Measurements from ENCODE around the gene NCBP1.
A peak's percentile ranks its signal among the peaks of the same experiment; 100 is the strongest.

NCBP1 gene

DNA sequence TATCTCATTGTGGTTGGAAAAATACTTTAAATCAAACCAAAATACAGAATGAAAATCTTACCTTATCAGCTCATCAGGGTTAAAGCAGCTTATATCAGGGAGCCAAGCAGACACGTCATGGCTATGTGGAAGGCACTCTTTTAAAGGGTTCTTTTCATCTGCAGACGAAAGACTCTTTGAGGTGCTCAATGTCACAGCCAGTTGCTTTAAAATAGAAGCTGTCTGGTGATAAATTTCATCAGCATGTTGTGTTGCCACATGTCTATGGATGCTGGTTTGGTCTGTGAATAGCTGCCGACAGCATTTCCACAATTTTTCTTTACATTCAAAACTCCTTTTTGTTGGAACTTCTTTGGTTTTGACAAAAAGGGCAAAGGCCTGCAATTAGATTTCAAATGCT is 8.0 kb upstream of the NCBP1 start:
- no peak for DNase-seq

DNA sequence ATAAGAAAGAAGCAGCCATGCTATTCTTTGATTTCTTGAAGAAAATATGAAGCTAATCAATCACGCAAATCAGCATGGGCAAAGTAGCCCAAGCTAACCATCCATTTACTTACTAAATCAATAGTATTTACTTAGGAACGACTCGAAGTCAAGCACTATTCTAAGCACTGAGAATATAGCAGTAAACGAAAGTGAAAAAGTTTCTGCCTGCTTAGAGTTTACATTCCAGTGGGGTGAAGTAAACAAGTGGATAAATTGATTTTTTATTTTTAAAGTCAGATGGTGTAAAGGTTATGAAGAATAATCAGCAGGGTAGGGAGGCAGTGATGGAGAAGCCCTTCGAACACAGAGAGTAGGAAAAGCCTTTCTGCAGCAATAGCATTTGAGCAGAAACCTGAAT is 6.0 kb upstream of the NCBP1 start:
- DNase-seq: no peak

DNA sequence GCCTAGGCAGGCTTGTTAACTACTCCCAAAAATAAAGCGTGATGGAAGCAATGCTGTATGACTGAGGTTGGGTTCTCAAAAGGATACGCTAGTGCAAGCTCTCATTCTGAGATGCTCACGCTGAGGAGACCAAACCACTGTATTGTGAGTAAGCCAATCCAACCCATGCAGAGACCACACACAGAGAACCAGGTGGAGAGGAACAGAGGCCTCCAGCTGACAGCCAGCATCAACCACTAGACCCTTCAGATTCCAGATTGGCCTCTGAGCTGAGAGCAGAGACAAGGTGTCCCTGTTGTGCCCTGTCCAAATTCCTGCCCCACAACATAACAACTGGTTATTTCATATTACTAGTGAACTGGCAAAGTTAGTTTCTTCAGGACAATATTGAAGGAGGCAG is 5.0 kb upstream of the NCBP1 start:
- no peak for DNase-seq

DNA sequence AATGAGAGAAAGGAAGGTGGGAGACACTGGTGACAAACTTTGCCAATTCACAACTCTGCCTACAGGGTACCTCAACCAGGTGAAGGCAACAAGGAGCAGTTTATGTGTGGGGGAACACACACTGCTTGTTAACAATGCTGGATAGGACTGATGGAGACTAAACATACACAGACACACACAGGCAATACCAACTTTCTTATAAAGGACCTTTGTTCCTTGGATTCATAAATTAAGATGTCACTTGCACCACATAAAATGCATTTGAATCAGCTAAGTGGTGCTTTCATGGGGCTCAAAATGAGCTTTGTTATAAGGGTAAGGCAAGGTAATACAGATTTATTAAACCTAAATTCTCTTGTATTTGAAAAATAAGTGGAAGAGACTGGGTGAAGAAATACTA is 4.5 kb upstream of the NCBP1 start:
- no peak for DNase-seq

DNA sequence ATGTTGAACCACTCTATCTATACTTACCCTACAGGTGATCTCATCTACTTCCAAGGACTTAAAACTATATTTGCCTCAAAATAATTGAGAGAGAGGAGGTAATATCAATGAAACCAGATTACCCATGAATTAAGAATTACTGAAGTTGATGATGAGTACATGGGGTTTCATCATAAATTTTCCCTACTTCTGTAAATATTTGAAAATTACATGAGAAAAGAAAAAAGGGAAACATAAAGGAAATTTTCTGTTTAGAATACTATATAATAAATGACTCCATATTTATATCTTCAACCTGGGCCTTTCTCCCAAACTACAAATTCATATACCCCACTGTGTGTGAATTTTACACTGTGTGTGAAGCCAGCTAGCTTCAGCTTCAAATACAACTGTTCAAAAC is 3.0 kb upstream of the NCBP1 start:
- no peak for DNase-seq

DNA sequence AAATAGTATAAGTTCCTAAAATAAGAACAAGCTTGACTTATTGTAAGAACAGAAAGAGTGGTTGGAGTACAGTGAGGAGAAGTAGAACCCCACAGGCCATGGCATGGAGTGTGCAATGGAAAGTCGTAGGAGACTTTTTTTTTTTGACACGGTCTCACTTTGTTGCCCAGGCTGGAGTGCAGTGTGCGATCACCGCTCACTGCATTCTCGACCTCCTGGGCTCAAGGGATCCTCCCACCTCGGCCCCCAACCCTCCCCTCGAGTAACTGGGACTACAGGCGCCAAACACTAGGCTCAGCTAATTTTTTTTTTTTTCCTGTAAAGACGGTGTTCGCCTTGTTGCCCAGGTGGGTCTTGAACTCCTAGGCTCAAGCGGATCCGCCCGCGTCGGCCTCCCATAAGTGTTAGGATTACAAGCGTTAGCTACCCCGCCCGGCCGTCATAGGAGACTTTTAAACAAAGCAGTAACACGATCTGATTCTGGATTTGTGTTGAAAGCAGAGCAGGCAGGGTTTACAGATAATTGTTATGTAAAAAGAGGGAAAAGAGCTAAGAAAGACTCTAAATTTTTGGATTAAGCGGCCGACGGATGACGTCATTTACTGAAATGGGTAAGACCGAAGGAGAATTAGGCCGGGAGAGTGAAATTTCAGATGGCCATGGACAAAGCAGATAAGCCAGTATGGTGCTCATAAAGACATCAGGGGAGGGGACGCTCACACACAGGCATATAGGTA is 1.2 kb upstream of the NCBP1 start:
- DNase-seq: peak; percentile 51

DNA sequence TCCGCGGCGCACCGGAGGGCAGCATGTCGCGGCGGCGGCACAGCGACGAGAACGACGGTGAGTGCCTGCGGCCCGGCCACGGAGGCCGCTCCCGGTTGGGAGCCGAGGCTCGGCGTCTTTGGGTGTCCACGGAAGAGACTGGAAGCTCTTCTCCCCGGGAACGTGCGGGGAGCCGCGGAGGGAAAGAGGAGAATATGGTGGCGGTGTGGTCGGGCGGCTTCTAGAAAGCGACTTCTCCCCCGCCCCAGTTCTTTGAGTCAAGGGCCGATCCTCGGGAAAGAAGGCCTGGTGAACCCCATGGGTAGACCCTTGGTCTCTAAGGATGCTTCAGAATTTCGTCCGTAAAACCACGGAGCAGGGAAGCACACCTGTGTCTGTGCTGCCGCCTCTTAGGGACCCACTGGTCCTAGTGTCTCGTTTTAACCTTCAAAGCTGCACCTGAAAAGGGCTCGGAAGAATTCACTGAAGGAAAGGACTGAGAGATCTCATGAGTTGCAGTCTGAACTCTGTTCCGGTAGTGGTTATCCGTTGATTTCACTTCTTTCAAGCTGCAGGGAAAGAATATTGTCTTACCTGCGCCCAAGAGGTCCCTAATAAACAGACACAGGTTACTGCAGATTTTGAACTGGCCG is 354 bp downstream of the NCBP1 start:
- DNase-seq: no peak

DNA sequence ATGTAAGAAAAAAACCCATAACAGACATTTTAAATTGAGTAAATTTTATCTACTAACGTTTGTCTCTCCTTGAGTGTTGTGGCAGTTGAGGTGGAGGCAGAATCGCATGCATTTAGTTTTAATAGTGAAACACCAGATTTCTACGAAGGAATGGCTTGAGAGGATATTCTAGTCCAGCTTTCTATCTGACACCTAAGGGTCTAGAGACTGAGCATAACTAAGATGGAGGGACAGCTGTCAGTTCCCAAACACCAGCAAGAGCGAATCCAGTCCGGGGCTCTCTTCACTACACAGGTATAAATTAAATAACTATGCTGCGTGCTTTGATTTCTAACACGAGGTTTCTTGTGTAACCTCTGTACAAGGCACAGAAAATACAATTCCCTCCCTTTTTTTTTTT is 1.4 kb downstream of the NCBP1 start:
- no peak for DNase-seq

DNA sequence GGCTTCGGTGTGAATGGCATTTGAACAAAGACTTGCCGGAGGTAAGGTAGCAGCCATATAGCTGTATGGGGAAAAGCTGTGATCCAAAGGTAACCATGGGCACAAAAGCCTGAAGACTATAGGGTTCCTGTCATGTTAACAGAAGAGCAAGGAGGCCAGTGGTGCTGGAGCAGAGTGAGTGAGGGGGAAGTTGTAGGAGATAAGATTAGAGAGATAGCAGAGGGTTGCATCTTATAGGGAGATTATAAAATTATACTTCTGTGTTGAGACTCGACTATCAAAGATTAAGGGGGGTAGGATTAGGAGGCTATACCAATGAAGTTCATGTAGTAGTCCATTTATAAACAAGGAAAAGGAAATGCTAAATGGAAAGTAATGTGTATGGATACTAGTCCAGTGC is 3.3 kb downstream of the NCBP1 start:
- no peak for DNase-seq

DNA sequence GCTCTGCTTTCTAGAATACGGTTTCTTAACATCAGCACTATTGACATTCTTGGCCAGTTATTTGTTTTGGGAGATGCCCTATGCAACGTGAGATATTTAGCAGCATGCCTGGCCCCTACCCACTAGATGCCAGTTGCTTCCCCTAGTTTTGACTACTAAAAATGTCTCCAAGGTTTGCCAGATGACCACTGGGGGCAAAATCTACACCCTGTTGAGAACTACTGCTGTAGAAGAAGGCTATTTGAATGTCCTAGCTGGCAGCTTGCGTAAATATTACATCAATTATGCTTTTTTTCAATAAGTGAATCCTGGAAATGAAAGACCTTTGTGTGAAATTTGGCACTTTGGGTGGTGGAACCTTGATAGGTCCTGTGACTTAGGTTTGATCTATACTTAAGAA is 5.0 kb downstream of the NCBP1 start:
- no peak for DNase-seq

DNA sequence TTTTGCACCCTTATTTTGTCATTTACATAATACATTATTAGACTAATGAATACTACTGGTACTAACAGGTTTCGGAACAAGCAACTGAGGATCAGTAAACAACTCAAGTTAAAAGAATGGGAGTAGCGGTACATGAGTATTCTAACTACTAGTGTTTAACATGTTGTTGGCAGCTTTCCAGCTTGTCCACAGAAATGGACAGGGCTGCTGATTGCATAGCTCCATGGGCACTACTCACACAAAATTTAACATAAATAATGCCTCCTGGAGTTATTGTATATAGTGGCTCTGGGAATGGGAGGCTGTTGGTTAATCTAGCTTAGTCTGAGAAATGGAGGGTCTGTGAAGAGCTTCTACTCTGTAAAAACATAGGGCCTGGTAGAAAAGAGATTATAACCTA is 6.7 kb downstream of the NCBP1 start:
- DNase-seq: no peak

DNA sequence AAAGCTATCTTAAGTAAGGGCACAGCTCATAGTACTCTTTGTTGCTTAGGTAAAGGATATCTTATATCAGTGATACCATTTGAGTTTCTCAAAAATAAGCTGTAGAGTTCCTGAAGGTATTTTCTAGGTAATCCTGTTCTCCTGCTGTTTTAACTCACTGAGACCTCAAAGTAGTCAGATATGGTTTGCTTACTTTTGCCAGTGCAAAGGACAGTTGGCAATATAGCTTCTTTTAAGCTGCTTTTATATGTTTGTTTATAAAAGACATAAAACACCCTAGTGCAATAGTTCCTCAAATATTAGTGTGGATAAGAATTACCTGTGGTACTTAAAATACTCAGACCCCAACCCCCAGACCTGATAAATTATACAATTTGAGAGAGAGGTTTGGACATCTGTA is 12.1 kb downstream of the NCBP1 start:
- DNase-seq: no peak

DNA sequence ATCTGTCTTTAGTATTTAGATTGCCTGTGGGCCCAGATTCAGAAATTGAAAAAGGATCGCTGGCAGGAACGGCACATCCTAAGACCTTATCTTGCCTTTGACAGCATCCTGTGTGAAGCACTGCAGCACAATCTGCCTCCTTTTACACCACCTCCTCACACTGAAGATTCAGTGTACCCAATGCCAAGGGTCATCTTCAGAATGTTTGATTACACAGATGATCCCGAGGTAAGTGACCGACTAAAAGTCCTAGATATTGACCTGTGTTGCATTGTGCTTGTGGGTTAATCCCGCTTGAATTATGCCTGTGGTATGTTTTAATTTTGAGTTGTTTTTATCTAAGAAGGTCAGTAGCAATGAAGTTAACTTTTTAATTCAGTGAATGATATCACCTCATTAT is 14.4 kb downstream of the NCBP1 start:
- DNase-seq: no peak

DNA sequence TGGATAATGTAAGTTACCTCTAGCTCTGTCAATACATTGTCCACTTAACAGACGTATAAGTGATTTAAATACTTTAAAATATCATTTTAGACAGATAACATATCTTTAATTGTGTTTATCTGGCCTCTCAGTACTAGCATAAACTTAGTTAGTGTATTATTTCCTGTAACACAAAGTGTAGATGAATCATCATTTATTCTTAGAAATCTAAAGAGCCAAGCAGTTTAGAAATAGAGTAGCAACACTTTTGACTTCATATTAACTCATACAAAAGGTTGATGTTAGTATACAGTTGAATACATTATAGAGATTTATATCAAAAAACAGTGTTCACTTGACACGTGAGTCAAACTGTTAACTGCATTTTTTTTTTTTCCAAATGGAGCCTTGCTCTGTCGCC is 18.0 kb downstream of the NCBP1 start:
- no peak for DNase-seq

DNA sequence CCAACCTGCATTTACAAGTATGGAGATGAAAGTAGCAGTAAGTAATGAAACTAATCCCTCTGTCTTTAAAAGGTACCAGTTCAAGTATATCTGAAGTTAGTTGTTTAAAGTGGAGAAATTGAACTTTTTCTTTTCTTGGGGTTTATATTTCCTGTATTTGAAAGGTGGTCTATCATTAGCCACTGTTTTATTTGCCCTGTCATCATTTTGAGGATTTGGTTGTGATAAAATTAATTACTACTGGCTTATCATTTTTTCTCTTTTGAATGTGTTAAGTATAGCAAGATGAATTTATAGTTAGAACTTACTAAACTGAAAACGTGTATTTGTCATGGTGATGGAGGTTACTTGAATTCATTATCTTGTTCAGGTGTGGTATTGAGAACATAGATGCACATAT is 25.1 kb downstream of the NCBP1 start:
- no peak for DNase-seq

DNA sequence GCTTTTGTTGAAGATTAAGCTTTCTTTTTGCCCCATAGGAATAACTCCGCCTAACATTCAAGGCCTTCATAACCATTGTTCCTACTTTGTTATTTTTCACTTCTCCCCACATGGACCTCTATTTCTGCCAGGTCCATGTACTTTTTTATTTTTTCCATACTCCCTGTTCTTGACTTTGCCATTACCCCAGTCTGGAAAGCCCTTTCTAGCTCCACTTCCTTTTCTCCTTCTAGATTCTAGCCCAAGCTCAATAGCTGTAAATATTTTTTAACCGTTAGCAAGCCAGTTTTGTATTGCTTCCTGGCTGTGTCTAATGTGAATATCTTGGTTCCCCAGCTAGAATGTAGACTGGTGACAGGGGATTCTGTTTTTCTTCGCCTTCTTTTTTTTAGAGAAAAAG is 26.1 kb downstream of the NCBP1 start:
- no peak for DNase-seq

DNA sequence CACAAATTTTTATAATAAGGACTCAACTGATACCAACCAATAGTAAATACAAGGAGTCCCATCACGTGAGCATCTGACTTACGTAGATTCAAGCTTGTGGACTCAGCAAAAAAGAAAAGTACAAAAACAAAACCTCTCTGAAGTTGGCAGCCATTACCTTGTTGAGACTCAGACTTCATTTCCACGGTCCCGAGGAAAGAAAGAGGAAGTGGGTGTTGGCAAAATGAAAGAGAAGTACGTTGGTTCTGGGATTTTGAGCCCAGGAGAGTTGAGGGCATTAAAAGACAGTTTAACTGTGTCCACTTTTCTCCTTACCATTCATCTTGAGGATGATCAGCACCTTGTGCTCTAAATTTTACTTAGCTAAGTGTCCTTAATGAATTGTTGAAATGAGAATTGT is 26.7 kb downstream of the NCBP1 start:
- no peak for DNase-seq

DNA sequence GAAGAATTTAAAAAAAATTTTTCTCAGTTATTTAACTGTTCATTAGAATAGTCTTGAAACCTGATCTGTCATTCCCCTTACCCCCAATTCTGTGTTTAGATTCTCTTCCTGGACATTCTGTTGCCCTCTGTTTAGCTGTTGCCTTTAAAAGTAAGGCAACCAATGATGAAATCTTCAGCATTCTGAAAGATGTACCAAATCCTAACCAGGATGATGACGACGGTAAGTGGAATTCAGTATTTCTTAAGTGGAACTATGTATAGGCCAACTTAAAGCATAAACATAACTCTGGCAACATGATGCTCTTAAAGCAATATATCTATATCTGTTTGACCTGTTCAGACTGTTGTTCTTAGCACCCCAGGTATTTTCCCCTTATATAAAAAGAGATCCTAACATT is 27.2 kb downstream of the NCBP1 start:
- no peak for DNase-seq

DNA sequence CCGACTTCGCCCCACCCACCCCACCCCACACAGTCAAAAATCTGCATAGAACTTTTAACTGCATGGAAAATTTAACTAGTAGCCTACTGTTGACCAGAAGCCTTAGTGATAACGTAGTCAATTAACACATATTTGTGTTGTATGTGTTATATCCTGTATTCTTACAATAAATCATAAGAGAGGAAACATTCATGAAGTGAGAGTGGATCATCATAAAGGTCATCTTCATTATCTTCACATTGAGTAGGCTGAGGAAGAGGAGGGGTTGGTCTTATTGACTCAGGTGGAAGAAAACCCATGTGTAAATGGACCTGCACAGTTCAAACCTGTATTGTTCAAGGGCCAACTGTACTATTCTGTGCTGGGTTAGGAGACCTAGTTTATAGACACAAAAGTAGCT is 32.1 kb downstream of the NCBP1 start:
- DNase-seq: no peak

DNA sequence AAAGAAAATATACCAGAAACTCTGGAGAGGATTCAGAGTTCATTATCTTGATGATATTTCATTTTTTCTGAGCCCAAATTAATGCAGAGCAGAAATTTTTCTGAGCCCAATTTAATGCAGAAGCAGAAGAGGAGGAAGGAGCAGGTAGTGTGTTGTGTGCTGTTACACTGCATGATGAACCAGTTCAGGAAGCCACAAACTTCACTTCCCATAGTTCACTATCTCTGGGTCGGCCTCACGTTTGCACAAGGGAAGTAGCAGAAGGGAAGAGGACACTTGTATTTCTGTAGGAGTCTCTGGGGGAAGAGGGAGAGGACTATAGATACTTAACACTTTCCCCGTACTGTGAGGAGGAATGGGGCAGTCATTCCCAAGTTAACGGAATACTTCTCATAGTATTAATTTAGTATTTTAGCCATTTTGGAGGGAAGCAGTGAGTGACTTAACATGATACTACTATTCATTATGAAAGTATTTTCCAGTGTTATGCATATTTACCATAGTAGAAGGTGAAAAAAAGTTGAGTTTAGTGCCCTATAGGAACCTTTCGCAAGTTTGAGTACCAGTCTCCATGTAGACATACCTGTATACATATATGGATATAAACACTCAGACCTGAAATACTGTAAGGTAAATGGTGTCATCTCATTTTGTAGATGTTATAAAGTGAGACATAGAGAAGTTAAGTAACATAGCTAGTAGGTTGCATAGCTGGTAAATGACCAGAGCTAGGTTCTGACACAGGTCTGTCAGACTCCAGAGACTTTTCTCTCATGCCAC is 33.5 kb downstream of the NCBP1 start:
- no peak for DNase-seq

DNA sequence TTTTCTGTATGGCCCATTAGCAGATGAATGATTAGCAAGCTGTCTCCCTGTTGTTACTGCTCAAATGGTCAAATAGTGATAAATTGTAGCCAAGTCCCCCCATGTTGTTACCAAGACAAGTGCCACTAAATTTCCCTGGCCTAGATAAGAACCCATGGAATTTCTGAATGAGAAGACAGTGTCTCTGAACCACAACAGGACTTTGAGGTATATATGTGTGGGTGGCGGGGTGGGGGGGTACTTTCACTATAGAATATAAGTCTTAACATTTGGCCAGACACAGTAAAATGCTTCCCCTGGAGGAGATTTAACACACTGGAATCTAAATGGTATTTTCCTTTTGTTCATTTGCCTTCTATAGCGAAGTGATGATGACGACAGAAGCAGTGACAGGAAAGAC is 34.9 kb downstream of the NCBP1 start:
- no peak for DNase-seq

DNA sequence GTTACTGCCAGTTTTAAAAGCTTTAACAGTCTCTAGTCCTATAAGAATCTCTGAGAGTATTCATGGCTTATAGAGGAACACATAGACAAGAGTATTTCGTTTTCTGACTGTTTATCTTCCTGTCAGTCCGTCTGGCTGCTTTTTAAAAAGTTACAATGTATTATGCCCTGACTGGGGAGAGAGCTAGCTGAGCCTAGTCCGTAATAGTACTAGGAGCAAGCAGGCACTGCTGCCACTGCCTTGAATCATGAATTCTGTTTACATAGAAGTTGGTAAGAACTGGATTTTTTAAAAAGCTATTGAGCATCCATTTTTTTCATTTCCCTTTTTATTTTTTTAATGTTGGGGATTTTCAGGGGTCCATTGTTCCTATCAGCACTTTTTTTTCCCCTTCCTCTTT is 37.0 kb downstream of the NCBP1 start:
- no peak for DNase-seq

DNA sequence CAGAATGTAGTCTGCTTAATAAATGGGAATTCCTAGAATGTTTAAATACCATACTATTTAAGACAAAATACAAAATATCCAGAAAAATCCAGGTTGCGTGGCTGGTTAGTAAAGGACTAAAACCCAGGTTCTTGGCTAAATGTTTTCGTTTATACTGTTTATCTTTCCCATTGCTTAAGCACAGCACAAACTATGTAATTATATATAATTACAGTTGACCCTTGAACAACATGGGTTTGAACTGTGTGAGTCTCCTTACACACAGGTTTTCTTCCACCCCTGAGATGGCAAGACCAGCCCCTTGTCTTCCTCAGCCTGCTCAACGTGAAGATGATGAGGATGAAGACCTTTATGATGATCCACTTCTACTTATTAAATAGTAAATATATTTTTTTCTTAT is 38.8 kb downstream of the NCBP1 start:
- no peak for DNase-seq

DNA sequence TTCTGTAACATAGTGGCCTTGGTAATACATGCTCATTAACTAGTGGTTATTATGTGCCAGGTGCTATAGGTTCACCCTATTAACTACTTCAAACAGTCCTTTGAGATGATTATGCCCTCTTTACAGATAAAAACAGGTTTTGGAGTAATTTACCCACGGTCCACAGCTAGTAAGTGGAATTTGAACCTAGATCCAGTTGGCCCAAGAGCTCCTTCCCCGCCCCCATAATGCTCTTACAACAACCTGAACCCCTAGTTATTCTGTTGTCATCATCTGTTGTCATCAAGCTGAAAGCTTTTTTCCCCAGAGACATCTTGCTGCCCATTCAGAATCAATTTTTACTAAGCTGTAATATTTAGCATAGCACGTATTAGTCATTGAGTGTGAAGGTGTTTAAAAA is 40.3 kb downstream of the NCBP1 start:
- DNase-seq: no peak
